Left renal pelvis (tissue), 4 donors: ENCODE data around the gene SETD1B. TPM values are rescaled to one million over a fixed set of nuclear protein-coding genes. Genes with fewer than 3 reads are reported as not detected.
A peak's percentile ranks its signal among the peaks of the same experiment; 100 is the strongest.

Experiments used
- DNase-seq, 4 donors: peaks; one replicate each; pipeline ENCODE4 v3.0.0-alpha.2; 2013; ENCODE audit warnings: low read depth in 4 of 4, low spot score in 3 of 4
- polyA plus RNA-seq, 4 donors: library from polyadenylated mRNA; unstranded; fragments of 120-200 nt; gene quantifications; one replicate each; pipeline ENCODE4 v1.2.1, GENCODE V29; 2013; ENCODE audit not compliant: insufficient read length in 4 of 4

Gene SETD1B
- polyA plus RNA-seq, 4 donors = 12.2 to 19.2 (median 14.5) TPM

- DNase-seq = no peak
Observed at GRCh38 chr12:121822393-121823100, 18.7 kb downstream of the SETD1B start.

GRCh38 chr12:121823101-121823726 lies 19.4 kb downstream of the SETD1B start:
- no peak for DNase-seq

- no peak for DNase-seq
Observed at GRCh38 chr12:121823727-121824115, 19.9 kb downstream of the SETD1B start.

GRCh38 chr12:121825041-121825523 lies 21.3 kb downstream of the SETD1B start:
- no peak for DNase-seq

GRCh38 chr12:121826318-121827150 lies 22.7 kb downstream of the SETD1B start:
- no peak for DNase-seq

GRCh38 chr12:121827351-121828099 lies 23.7 kb downstream of the SETD1B start:
- DNase-seq = no peak

- DNase-seq = no peak
Observed at GRCh38 chr12:121828306-121828705, 24.5 kb downstream of the SETD1B start.

GRCh38 chr12:121828826-121829225 lies 25.0 kb downstream of the SETD1B start:
- no peak for DNase-seq

DNA sequence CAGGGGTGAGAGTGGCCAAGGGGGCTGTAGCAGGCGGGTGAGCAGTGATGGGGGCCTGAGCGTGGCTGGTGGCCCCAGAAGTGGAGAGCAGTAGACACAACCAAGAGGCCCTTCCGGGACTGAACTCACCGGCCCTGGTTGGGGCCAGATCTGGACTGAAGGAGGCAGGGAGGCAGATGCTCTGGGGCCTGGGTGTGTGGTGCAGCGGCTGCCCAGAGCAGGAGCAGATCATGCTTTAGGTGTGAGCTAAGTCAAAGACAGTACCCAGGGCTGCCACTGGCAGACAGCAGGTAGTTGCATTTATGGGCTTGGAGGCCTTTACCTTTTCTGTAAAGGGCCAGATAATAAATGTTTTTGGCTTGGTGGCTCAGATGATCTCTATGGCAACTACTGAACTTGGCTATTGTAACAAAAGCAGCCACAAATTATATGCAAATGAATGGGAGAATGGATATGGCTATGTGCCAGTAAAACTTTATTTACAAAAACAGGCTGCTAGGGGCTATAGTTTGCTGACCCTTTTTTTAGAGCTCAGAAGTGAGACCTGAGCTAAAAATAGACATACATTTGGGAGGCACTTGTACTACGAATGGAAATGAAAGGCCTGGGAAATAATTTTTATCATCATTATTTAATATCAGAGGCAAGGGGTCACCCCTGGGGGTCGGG lies 25.6 kb downstream of the SETD1B start:
- no peak for DNase-seq

DNA sequence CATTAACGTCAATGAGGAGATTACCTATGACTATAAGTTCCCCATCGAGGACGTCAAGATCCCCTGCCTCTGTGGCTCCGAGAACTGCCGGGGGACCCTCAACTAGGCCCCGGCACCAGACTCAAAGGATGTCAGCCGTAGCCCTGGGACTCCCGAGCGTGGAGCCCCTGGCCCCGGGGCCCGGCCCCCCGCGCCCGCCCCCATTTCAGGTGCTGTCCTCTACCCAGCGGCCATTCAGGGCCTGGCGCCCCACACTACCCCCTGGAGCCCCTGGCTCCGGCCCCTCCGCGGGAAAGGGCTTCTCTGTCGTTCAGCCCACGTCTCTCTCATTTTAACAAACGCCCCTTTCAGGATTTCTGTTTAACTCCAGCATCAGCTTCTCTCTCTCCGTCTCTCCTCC lies 26.3 kb downstream of the SETD1B start:
- no peak for DNase-seq

DNA sequence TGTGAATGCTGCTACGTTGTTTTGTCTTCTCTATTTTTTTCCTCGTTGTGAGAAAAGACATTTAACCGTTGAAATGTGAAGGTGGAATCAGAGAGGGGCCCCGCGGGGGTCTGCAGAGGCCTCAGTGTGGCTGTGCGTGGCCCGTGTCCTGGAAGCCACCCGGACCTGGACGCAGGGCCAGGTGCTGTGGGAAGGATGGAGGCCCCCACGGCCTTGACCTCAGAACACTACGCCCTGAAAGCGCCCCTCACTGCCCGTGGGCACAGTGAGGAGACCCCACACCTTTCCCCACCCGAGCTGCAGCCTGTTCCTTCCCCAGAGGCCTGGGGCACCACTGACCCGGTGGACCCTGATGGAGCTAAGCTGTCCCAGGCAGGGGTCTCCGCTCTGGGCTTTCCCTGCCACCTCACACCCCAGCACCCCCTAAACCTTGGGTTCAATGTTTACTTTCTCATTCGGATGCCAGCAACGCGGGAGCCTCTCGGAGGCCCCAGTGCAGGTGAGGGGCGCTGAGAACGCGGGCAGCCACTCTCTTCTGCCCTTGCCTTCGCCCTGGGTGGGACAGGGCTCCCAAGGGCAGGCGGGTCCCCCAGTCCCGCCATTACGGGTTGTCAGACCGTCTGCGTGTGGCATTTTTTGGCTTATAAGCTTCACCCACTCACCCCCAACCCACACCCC lies 26.9 kb downstream of the SETD1B start:
- no peak for DNase-seq

GRCh38 chr12:121831571-121832245 lies 27.9 kb downstream of the SETD1B start:
- DNase-seq = no peak

- DNase-seq = no peak
Observed at GRCh38 chr12:121837680-121838079, 33.9 kb downstream of the SETD1B start.

DNA sequence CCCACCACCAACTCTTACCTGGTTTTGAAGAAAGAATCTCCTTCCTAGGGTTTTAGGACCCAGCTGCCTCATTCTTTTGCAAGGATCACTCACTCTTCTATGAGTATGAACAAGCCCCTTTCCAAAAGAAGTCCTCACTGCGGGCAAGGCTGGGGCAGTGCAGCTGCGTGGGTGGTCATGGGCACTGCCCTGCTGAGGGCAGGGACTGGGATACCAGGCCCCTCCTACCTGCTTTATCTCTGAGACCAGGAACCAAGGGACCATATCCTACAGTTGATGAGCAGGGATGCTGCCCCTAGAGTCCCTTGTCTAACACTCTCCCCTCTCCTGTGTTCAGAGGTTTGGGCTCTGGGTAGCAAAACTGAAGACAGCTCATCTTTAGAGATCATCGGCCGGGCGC lies 34.3 kb downstream of the SETD1B start:
- no peak for DNase-seq

GRCh38 chr12:121839106-121839992 lies 35.5 kb downstream of the SETD1B start:
- DNase-seq = peak; percentile 91 to 95 (median 94)

DNA sequence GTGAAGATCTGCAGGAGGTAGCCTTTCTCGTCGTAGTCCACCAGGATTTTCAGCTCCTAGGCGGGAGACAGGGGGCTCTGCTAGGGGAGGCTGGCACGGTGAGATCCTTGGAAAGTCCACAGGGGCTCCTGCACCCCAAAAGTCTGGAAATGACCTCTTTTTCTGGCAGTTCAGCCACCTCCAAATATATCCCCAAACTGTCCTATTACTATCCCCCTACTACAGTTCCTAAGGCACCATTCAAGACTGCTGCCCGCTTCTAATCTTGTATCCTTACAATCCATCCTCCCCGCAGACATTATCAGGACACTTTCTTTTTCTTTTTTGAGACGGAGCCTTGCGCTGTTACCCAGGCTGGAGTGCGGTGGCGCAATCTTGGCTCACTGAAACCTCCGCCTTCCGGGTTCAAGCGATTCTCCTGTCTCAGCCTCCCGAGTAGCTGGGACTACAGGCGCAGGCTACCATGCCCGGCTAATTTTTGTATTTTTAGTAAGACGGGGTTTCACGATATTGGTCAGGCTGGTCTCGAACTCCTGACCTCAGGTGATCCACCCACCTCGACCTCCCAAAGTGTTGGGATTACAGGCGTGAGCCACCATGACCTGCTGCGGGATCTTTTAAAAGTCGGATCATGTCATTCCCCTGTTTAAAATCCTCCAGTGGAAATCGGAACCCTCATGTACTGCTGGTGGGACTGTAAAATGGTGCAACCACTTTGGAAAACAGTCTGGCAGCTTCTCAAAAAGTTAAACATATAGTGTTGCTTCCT lies 36.4 kb downstream of the SETD1B start:
- DNase-seq = no peak

DNA sequence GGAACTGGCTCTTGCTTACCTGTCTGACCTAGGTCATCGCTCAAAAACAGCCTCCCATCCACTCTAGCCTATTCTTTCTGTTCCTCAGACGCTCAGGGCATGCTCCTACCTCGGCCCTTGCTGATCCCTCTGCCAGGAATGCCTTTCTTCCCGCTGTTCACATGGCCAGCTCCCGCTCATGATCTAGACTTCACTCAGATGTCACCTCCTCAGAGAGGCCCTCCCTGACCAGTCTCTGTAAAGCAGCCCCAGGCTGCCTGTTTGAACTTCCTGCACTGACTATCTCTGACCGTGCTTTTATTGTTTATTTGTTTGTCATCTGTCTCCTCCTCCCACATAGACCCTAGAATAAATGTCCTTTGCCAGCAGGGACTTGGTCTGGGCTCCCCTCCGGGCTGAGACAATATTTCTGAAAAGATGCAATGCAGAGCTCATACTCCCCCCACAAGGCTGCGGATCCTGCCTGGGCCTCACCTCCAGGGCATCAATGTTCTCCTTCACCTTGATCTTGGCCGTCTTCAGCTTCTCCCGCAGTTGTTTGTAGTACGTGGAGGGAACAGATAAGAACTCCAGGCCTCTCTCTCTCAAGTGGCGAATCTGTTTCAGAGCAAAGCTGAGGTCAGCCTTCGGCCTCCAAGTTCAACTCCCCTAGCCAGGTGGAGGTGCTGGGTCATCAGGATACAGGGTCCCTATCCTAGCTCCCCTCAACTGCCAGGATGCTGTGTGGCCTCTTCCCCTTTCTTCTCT lies 39.6 kb downstream of the SETD1B start:
- DNase-seq = no peak
